ENCODE results near the gene MRPL22.

MRPL22 gene

DNA sequence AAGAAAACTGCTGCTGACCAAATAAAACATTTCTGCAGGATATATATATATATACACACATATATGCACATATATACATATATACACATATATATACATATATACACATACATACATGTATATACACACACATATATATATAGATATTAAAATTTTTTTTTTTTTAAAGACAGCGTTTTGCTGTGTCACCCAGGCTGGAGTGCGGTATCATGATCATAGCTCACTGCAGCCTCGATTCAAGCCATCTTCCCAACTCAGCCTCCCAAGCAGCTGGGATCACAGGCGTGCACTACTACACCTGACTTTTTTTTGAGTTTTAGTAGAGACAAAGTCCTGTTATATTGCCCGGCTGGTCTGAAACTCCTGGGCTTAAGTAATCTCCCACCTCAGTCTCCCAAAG is 2.7 kb downstream of the MRPL22 start:
- H4K8ac ChIP-seq (ENCODE audit: low read depth, low read length): no peak overlapping the region
- peaks cover 2 to 4% of the 10 kb centered on the region in 2 experiments for H3K36me3 ChIP-seq (ENCODE audit: control insufficient read depth in 1 of 2, insufficient read depth in 2 of 2, low read length in 2 of 2)
- no peaks in the 10 kb centered on the region for H3K79me1 ChIP-seq (ENCODE audit: low read length)
- H2BK12ac ChIP-seq (ENCODE audit: low read length): no peak overlapping the region
- no peaks in the 10 kb centered on the region for H3K27me3 ChIP-seq (ENCODE audit: insufficient read depth, low read length)
- no peak overlapping the region for H3K14ac ChIP-seq (ENCODE audit: low read length)
- no peak overlapping the region for H4K12ac ChIP-seq (ENCODE audit: low read depth, low read length)
- no peak overlapping the region for H2AK5ac ChIP-seq (ENCODE audit: low read length)
- peaks cover 2% of the 10 kb centered on the region for H3K79me2 ChIP-seq (ENCODE audit: control insufficient read depth, insufficient read depth, low read length, poor library complexity)
- no peak overlapping the region for H2BK5ac ChIP-seq (ENCODE audit: low read depth, low read length, poor library complexity)
- no peak overlapping the region for H3K18ac ChIP-seq (ENCODE audit: low read length)
- no peak overlapping the region for H4K91ac ChIP-seq (ENCODE audit: low read depth, low read length)
- no CpG with 5 or more reads among the region's 5 CpGs for WGBS (ENCODE audit: extremely low coverage, insufficient coverage, insufficient read length)
- H3K4me1 ChIP-seq (ENCODE audit: control insufficient read depth in 1 of 2, insufficient read depth in 2 of 2, low read length in 2 of 2): no peaks in the 10 kb centered on the region
- no peak for DNase-seq
- H3K4ac ChIP-seq (ENCODE audit: low read depth, low read length): no peak overlapping the region
- H3K9ac ChIP-seq (ENCODE audit: low read length): no peak overlapping the region
- H2BK120ac ChIP-seq (ENCODE audit: insufficient read depth, low read length, poor library complexity): no peak overlapping the region
- H3K27ac ChIP-seq (ENCODE audit: low read depth, low read length): no peak overlapping the region
- no peak overlapping the region for H3K4me2 ChIP-seq (ENCODE audit: low read length)
- no peaks in the 10 kb centered on the region for H3K9me3 ChIP-seq (ENCODE audit: insufficient read depth, low read depth, low read length)
- H3K23ac ChIP-seq (ENCODE audit: low read length): no peak overlapping the region
- H2AFZ ChIP-seq (ENCODE audit: insufficient read depth, low read length, poor library complexity): no peak overlapping the region
- H3K4me3 ChIP-seq (ENCODE audit: low read depth, low read length): no peak overlapping the region

DNA sequence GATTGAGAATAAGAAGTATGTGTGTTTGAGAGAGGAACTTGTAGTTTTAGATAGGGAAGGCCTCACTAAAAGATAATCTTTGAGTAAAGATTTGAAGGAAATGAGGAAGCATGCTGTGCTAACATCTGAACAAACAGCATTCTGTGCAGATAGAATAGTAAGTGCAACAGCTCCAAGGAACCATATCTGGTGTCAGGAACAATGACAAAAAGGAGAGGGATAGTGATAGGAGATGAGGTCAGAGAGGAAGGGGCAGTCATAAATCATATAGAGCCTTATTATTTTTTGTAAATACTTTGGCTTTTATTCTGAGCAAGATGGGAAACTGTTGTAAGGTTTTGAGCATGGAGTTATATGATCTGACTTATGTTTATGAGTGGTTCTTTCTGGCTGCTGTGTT is 3.8 kb downstream of the MRPL22 start:
- H3K79me1 ChIP-seq (ENCODE audit: low read length): no peaks in the 10 kb centered on the region
- no peak overlapping the region for H3K23ac ChIP-seq (ENCODE audit: low read length)
- H3K27me3 ChIP-seq (ENCODE audit: insufficient read depth, low read length): no peaks in the 10 kb centered on the region
- H3K4me2 ChIP-seq (ENCODE audit: low read length): no peak overlapping the region
- no peak overlapping the region for H3K4ac ChIP-seq (ENCODE audit: low read depth, low read length)
- no peak overlapping the region for H4K12ac ChIP-seq (ENCODE audit: low read depth, low read length)
- no peak overlapping the region for H2BK12ac ChIP-seq (ENCODE audit: low read length)
- H3K36me3 ChIP-seq (ENCODE audit: control insufficient read depth in 1 of 2, insufficient read depth in 2 of 2, low read length in 2 of 2): peaks cover 2 to 4% of the 10 kb centered on the region in 2 experiments
- H2BK120ac ChIP-seq (ENCODE audit: insufficient read depth, low read length, poor library complexity): no peak overlapping the region
- H3K4me3 ChIP-seq (ENCODE audit: low read depth, low read length): no peak overlapping the region
- H3K9me3 ChIP-seq (ENCODE audit: insufficient read depth, low read depth, low read length): no peaks in the 10 kb centered on the region
- no peaks in the 10 kb centered on the region for H3K4me1 ChIP-seq (ENCODE audit: control insufficient read depth in 1 of 2, insufficient read depth in 2 of 2, low read length in 2 of 2)
- no peak overlapping the region for H2BK5ac ChIP-seq (ENCODE audit: low read depth, low read length, poor library complexity)
- no peak for DNase-seq
- no peak overlapping the region for H2AK5ac ChIP-seq (ENCODE audit: low read length)
- H3K79me2 ChIP-seq (ENCODE audit: control insufficient read depth, insufficient read depth, low read length, poor library complexity): peaks cover 2% of the 10 kb centered on the region
- no peak overlapping the region for H3K27ac ChIP-seq (ENCODE audit: low read depth, low read length)
- no peak overlapping the region for H2AFZ ChIP-seq (ENCODE audit: insufficient read depth, low read length, poor library complexity)
- no peak overlapping the region for H4K8ac ChIP-seq (ENCODE audit: low read depth, low read length)
- no peak overlapping the region for H3K14ac ChIP-seq (ENCODE audit: low read length)
- H4K91ac ChIP-seq (ENCODE audit: low read depth, low read length): no peak overlapping the region
- no peak overlapping the region for H3K18ac ChIP-seq (ENCODE audit: low read length)
- H3K9ac ChIP-seq (ENCODE audit: low read length): no peak overlapping the region

DNA sequence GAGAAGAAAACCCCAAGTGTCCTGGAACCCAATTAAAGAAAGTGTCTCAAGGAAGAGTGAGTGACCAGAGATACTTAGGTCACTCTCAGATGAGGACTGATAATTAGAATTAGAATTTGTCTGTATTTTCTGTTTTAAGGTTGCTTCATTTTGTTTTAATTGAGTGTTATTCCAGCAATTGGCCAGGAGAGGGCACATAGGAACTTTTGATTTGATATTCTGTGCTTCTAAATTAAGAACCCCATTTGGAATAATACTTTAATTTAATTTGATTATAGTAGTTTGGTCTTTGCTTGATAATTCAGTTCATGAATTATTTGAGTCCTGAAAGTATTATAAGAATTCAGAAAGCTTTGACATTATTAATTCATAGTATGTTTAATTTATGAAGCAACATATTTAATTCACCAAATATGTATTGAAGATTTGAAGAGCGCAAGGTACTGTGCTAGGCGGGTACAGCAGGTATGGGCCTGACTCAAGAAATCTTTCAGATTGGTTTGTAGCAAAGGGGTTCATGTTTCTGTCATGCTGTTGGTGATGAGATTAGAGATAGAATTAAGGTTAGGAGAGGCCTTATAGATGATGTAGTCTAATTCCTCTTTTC is 4.9 kb downstream of the MRPL22 start:
- no peak overlapping the region for H3K4me2 ChIP-seq (ENCODE audit: low read length)

DNA sequence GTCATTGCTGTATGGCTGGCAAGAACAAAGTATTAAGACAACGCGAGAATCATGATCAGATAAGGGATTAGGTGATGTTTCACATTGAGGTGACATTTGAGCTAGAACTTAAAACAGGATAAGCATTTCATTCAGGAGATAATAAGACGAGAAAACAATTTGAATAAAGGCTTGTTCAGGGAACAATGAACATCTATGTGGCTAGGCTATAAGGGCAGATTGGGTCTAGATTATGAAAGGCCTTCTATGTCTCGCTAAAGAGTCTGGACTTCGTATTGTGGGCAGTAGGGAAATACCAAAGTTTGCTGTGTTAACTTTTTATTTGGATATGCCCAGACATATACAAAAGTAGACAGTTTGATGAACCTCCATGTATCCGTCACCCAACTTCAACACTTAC is 6.9 kb downstream of the MRPL22 start:
- H3K79me1 ChIP-seq (ENCODE audit: low read length): no peaks in the 10 kb centered on the region
- peaks cover 2% of the 10 kb centered on the region for H3K79me2 ChIP-seq (ENCODE audit: control insufficient read depth, insufficient read depth, low read length, poor library complexity)
- no peak overlapping the region for H3K18ac ChIP-seq (ENCODE audit: low read length)
- H4K12ac ChIP-seq (ENCODE audit: low read depth, low read length): no peak overlapping the region
- H2BK5ac ChIP-seq (ENCODE audit: low read depth, low read length, poor library complexity): no peak overlapping the region
- H4K8ac ChIP-seq (ENCODE audit: low read depth, low read length): no peak overlapping the region
- H3K36me3 ChIP-seq (ENCODE audit: control insufficient read depth in 1 of 2, insufficient read depth in 2 of 2, low read length in 2 of 2): peaks cover 2 to 4% of the 10 kb centered on the region in 2 experiments
- no peak overlapping the region for H2BK12ac ChIP-seq (ENCODE audit: low read length)
- H3K27ac ChIP-seq (ENCODE audit: low read depth, low read length): no peak overlapping the region
- DNase-seq: no peak
- no peak overlapping the region for H2AFZ ChIP-seq (ENCODE audit: insufficient read depth, low read length, poor library complexity)
- H3K23ac ChIP-seq (ENCODE audit: low read length): no peak overlapping the region
- H3K27me3 ChIP-seq (ENCODE audit: insufficient read depth, low read length): no peaks in the 10 kb centered on the region
- no peak overlapping the region for H3K4ac ChIP-seq (ENCODE audit: low read depth, low read length)
- H2AK5ac ChIP-seq (ENCODE audit: low read length): no peak overlapping the region
- no CpG with 5 or more reads among the region's 6 CpGs for WGBS (ENCODE audit: extremely low coverage, insufficient coverage, insufficient read length)
- no peak overlapping the region for H2BK120ac ChIP-seq (ENCODE audit: insufficient read depth, low read length, poor library complexity)
- H3K4me2 ChIP-seq (ENCODE audit: low read length): no peak overlapping the region
- no peak overlapping the region for H4K91ac ChIP-seq (ENCODE audit: low read depth, low read length)
- H3K4me3 ChIP-seq (ENCODE audit: low read depth, low read length): no peak overlapping the region
- no peaks in the 10 kb centered on the region for H3K4me1 ChIP-seq (ENCODE audit: control insufficient read depth in 1 of 2, insufficient read depth in 2 of 2, low read length in 2 of 2)
- no peak overlapping the region for H3K9ac ChIP-seq (ENCODE audit: low read length)
- H3K9me3 ChIP-seq (ENCODE audit: insufficient read depth, low read depth, low read length): no peaks in the 10 kb centered on the region
- no peak overlapping the region for H3K14ac ChIP-seq (ENCODE audit: low read length)

More for the DNA sequence above, 4.9 kb downstream of the MRPL22 start:
- Histone ChIP-seq H3K9ac (ENCODE audit: low read length) (no peak overlapping the region), H2AFZ (ENCODE audit: insufficient read depth, low read length, poor library complexity) (no peak overlapping the region), H3K18ac (ENCODE audit: low read length) (no peak overlapping the region), H3K4ac (ENCODE audit: low read depth, low read length) (no peak overlapping the region), H3K36me3 (ENCODE audit: control insufficient read depth in 1 of 2, insufficient read depth in 2 of 2, low read length in 2 of 2) (peaks cover 2 to 4% of the 10 kb centered on the region in 2 experiments), H3K79me1 (ENCODE audit: low read length) (no peaks in the 10 kb centered on the region), H4K12ac (ENCODE audit: low read depth, low read length) (no peak overlapping the region), H3K14ac (ENCODE audit: low read length) (no peak overlapping the region), H3K4me1 (ENCODE audit: control insufficient read depth in 1 of 2, insufficient read depth in 2 of 2, low read length in 2 of 2) (no peaks in the 10 kb centered on the region), H3K23ac (ENCODE audit: low read length) (no peak overlapping the region), H2BK12ac (ENCODE audit: low read length) (no peak overlapping the region), H2AK5ac (ENCODE audit: low read length) (no peak overlapping the region), H3K79me2 (ENCODE audit: control insufficient read depth, insufficient read depth, low read length, poor library complexity) (peaks cover 2% of the 10 kb centered on the region), H3K4me3 (ENCODE audit: low read depth, low read length) (no peak overlapping the region), H3K27ac (ENCODE audit: low read depth, low read length) (no peak overlapping the region), H2BK5ac (ENCODE audit: low read depth, low read length, poor library complexity) (no peak overlapping the region), H2BK120ac (ENCODE audit: insufficient read depth, low read length, poor library complexity) (no peak overlapping the region), H3K27me3 (ENCODE audit: insufficient read depth, low read length) (no peaks in the 10 kb centered on the region), H4K8ac (ENCODE audit: low read depth, low read length) (no peak overlapping the region), H3K9me3 (ENCODE audit: insufficient read depth, low read depth, low read length) (no peaks in the 10 kb centered on the region), H4K91ac (ENCODE audit: low read depth, low read length) (no peak overlapping the region)
- peak in 1 of 2 donors; percentile 45 for DNase-seq
- no CpG with 5 or more reads among the region's 2 CpGs for WGBS (ENCODE audit: extremely low coverage, insufficient coverage, insufficient read length)

Data from trophoblast cell (in vitro differentiated cells and primary cell).